ENCODE measurements around the gene TRIP4.

- TF ChIP-seq RAD21 (conservative IDR thresholded peaks at IDR 0.05) (no peak), CTCF (IDR thresholded peaks at IDR 0.05; ENCODE audit: poor library complexity, severe bottlenecking) (no peak)
Observed at GRCh38 chr15:64447536-64448315, 60.1 kb downstream of the TRIP4 start.
